Endothelial cell (in vitro differentiated cells): ENCODE data around the gene C19orf47. TPM values are rescaled to one million over a fixed set of nuclear protein-coding genes. Genes with fewer than 3 reads are reported as not detected.

Experiments used
- DNase-seq: peaks from one replicate; pipeline ENCODE4 v3.0.0; 2021; ENCODE audit warnings: low spot score
- H3K27ac Mint-ChIP-seq: one replicate; pipeline ENCODE4 v1.8.0; 2021; ENCODE audit warnings: mixed read lengths, inconsistent platforms; ENCODE audit not compliant: unreplicated experiment
- H3K27me3 Mint-ChIP-seq: one replicate; pipeline ENCODE4 v1.8.0; 2021; ENCODE audit warnings: mild to moderate bottlenecking, moderate library complexity, mixed read lengths, inconsistent platforms; ENCODE audit not compliant: unreplicated experiment
- H3K36me3 Mint-ChIP-seq: one replicate; pipeline ENCODE4 v1.8.0; 2021; ENCODE audit warnings: mild to moderate bottlenecking, low read depth, mixed read lengths, inconsistent platforms; ENCODE audit not compliant: unreplicated experiment
- H3K4me1 Mint-ChIP-seq: one replicate; pipeline ENCODE4 v1.8.0; 2021; ENCODE audit warnings: mild to moderate bottlenecking, mixed read lengths, inconsistent platforms; ENCODE audit not compliant: unreplicated experiment
- H3K4me3 Mint-ChIP-seq: one replicate; pipeline ENCODE4 v1.8.0; 2021; ENCODE audit warnings: mild to moderate bottlenecking, mixed read lengths, inconsistent platforms; ENCODE audit not compliant: unreplicated experiment
- H3K9me3 Mint-ChIP-seq: one replicate; pipeline ENCODE4 v1.8.0; 2021; ENCODE audit warnings: mixed read lengths, inconsistent platforms; ENCODE audit not compliant: unreplicated experiment
- CTCF ChIP-seq: fragments of 200-600 bp; sonication (generic); IDR thresholded peaks from one replicate; pipeline ENCODE4 v1.5.0; 2021; ENCODE audit warnings: antibody characterized with exemption; ENCODE audit not compliant: unreplicated experiment
- total RNA-seq: library from RNA; stranded (reverse); fragmentation: NEBNext Ultra II Directional; extraction: Animal tissue kit (Norgen Biotek cat#: 25700); gene quantifications from one replicate; pipeline ENCODE4 v1.2.1, GENCODE V29; 2021; ENCODE audit not compliant: unreplicated experiment

The C19orf47 gene
- total RNA-seq, 1 donor from 2014 or later, result 17.9 TPM

DNA sequence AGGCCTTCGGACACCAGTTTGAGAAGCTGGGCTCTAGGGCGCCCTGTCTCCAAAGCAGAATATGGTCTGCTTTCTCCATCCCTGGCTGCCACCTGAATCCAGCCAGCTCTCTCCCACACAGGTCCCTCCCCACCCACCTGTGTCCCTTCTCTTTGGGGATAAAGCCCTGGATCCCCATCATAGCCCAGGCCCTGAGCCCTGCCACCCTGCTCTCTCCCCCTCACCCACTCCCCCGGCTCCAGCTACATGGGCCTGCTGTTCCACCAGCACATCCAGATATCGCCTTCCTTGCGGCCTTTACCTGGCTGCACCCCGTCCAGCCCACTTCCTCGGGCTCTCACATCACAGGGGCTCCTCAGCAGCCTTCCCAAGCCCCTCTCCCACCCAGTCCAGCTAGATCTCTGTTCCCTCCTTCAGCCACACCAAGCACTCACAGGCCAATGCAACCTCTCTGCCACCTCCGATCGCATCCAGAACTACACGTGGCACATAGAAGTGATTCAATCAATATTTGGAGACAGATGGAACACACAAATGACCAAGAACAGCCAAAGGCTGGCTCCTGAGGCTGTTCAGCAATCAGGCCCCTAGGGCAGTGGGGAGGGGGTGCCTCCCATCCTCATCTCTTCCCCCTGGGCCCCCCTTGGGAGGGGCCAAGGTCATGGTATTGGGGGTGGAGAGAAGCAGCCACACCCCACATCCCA is 70.7 kb downstream of the C19orf47 start:
- Mint-ChIP-seq H3K4me3 (no peak overlapping the region), H3K36me3 (peaks cover 7% of the 10 kb centered on the region), H3K27me3 (peaks cover 5% of the 10 kb centered on the region), H3K9me3 (no peaks in the 10 kb centered on the region), H3K27ac (peak overlapping the region; percentile 24), H3K4me1 (peaks cover 6% of the 10 kb centered on the region)
- TF ChIP-seq CTCF, result no peak
- DNase-seq, result no peak

DNA sequence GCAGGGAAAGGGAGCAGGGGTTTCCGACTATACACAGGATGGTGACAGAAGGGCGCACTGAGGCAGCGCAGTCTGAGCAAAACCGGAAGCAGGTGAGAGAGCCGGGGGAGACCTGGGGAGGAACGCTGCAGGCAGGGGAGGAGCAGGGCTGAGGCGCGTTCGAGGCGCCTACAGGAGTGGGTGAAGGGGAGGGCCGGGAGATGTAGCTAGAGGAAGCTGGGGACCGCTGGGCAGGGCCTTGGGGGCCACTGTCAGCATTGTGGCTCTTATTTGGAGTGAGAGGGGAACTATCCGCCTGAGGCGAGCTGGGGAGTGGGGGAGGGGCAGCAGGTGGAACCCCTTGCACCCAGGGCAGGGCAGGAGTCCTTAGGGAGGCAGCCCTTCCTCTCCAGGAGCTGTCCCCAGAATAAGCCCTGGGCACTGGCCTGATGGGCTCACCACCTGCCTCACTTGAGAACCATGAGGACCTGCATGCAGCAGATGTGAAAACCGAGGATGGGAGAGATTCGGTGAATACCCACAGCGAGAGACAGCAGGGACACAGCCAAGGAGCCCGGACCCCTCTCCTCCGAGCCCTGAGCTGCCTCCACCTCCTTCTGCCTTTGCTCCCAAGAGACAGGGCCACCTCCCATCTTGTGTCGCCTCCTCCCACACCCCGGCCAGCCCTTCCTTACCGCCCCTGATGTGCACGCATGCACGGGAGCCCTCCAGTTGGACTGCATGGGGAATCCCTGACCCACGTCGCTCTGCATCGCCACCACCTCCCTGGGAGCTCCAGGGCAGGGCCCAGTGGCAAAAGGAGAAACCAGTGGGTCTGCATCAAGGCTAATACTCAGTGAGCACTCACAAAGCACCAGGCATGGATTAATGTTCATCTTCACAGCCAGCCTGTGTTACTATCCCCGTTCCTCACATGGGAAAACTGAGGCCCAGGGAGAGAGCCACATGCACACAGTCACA is 73.3 kb downstream of the C19orf47 start:
- H3K4me3 Mint-ChIP-seq, result no peak overlapping the region
- H3K27ac Mint-ChIP-seq, result peak overlapping the region; percentile 22
- H3K4me1 Mint-ChIP-seq, result peaks cover 3% of the 10 kb centered on the region
- peaks cover 3% of the 10 kb centered on the region for H3K27me3 Mint-ChIP-seq
- DNase-seq, result no peak
- H3K9me3 Mint-ChIP-seq, result no peaks in the 10 kb centered on the region
- peaks cover 14% of the 10 kb centered on the region for H3K36me3 Mint-ChIP-seq
- no peak for TF ChIP-seq CTCF

DNA sequence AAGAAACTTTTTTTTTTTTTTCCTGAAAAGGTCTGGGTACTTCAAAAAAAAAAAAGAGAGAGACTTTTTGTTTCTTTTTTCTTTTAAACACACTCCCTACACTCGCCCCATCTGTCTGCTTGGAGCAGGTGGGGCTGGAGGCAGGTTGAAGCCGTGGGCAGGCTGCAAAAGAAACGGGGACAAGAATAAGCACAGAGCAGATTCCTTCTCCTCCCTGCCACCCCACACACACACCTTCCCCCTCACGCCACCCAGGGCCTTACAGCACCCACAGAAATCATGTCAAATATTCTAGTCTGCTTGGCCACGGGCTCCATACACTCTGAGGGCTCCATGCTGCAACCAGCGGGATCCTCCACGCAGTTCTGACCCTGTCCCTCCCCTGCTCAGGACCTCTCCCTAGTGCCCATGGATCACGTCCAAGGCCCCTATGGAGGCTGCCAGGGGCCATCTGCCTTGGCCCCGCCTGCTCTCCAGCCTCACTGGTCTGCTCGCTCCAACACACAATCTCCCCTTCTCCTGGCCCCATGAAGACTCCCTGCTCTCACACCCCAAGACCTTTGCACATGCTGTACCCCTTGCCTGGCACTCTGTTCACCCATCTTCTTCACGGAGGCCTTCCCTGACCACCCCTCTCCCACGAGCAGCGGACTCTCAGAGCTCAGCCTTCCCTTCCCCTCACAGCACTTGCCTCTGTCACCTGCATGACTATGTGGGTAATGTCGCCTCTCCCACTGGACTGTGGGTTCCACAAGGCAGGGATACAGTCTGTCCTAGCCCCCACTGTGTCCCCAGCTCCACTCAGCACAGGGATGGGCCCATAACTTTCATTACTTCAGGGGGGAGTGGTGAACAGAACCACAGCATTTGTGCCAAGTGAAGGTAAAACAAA is 74.5 kb downstream of the C19orf47 start:
- Mint-ChIP-seq H3K4me1 (peaks cover 3% of the 10 kb centered on the region), H3K36me3 (peaks cover 21% of the 10 kb centered on the region), H3K27me3 (peaks cover 1% of the 10 kb centered on the region), H3K4me3 (no peak overlapping the region), H3K27ac (no peak overlapping the region), H3K9me3 (no peaks in the 10 kb centered on the region)
- no peak for DNase-seq
- TF ChIP-seq CTCF, result no peak

DNA sequence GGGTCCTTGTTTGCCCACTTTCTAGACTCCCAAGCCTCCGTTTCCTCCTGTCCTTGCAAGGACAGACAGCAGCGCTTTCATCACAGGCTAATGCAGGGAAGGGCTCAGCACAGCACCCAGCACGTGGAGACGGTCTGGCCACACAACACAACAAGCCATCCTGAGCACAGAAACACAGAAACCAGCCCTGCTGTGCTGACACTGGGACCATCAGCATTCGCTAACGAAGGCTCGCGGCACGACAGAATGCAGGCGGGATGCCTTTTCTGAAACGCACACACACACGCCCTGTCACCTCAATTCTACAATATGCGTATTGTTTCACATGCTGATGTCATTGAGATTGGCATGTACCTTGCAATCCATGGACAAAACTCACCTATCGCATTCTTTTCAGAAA is 75.9 kb downstream of the C19orf47 start:
- H3K27me3 Mint-ChIP-seq, result peaks cover 3% of the 10 kb centered on the region
- no peak for TF ChIP-seq CTCF
- H3K4me3 Mint-ChIP-seq, result no peak overlapping the region
- peaks cover 3% of the 10 kb centered on the region for H3K4me1 Mint-ChIP-seq
- H3K36me3 Mint-ChIP-seq, result peaks cover 19% of the 10 kb centered on the region
- H3K9me3 Mint-ChIP-seq, result no peaks in the 10 kb centered on the region
- DNase-seq, result no peak
- H3K27ac Mint-ChIP-seq, result no peak overlapping the region
